Heart right ventricle (tissue), 16 donors: ENCODE results near the gene EYS. TPM values are rescaled to one million over a fixed set of nuclear protein-coding genes. Genes with fewer than 3 reads are reported as not detected.
"Not testable (repeated sequence)": the region's sequence is repeated elsewhere in the genome, so short reads cannot be mapped to it uniquely, and the experiment has no call there.

Experiments used
- ATAC-seq, 8 donors: fragments of 200-7000 bp; cut with Tn5 transposase; one replicate each; pipeline ENCODE4 v1.9.1; 2020; ENCODE audit warnings: mild to moderate bottlenecking in 8 of 8, moderate library complexity in 8 of 8, moderate number of reproducible peaks in 1 of 8
- DNase-seq, 2 donors: peaks; one replicate each; pipeline ENCODE4 v3.0.0-alpha.2; 2020
- H3K27ac ChIP-seq, 10 donors: fragments of 200-600 bp; sonication (generic) in 2 of 10; one replicate each; pipeline versions ENCODE4 v1.5.0 to v1.8.0; 2020 to 2022; ENCODE audit warnings: mild to moderate bottlenecking in 3 of 10
- H3K27me3 ChIP-seq, 7 donors: fragments of 200-600 bp; one replicate each; pipeline ENCODE4 v1.8.0; 2021 to 2022; ENCODE audit warnings: mild to moderate bottlenecking in 2 of 7
- H3K36me3 ChIP-seq, 9 donors: fragments of 200-600 bp; sonication (generic) in 1 of 9; one replicate each; pipeline versions ENCODE4 v1.5.0 to v1.8.0; 2020 to 2022; ENCODE audit warnings: mild to moderate bottlenecking in 2 of 9
- H3K4me1 ChIP-seq, 9 donors: fragments of 200-600 bp; sonication (generic) in 1 of 9; one replicate each; pipeline versions ENCODE4 v1.5.0 to v1.8.0; 2020 to 2022; ENCODE audit warnings: mild to moderate bottlenecking in 4 of 9
- H3K4me3 ChIP-seq, 10 donors: fragments of 200-600 bp; sonication (generic) in 2 of 10; one replicate each; pipeline versions ENCODE4 v1.5.0 to v1.8.0; 2020 to 2022; ENCODE audit warnings: mild to moderate bottlenecking in 7 of 10, moderate library complexity in 2 of 10
- H3K9me3 ChIP-seq, 11 donors: fragments of 200-600 bp in 10 of 11; sonication (generic) in 2 of 11; one replicate each; pipeline versions ENCODE4 v1.5.0 to v1.8.0; 2013 to 2022; ENCODE audit warnings: mild to moderate bottlenecking in 2 of 11, control low read depth in 1 of 11, moderate library complexity in 1 of 11
- CTCF ChIP-seq, 9 donors: fragments of 200-600 bp; sonication (generic) in 2 of 9; IDR thresholded peaks; one replicate each; pipeline versions ENCODE4 v1.5.0 to v1.8.0; 2021 to 2022; ENCODE audit warnings: antibody characterized with exemption in 9 of 9, mild to moderate bottlenecking in 5 of 9, moderate library complexity in 1 of 9
- WGBS, 2 donors: extraction: QIAGEN DNeasy Blood & Tissue Kit; methylation state at CpG; one replicate each; pipeline ENCODE4 v1.1.7; 2013; ENCODE audit warnings: inconsistent platforms in 1 of 2; 5-methylcytosine and 5-hydroxymethylcytosine counted together
- intact Hi-C, 10 donors: fragments of 100-400 bp; cut with DNase I; formaldehyde crosslinking; loops; one replicate each; pipeline versions ENCODE4 v1.11.1 to v1.14.2; 2022
- polyA plus RNA-seq, 2 donors: library from polyadenylated mRNA; stranded (reverse); fragments of 200-250 nt; gene quantifications; one replicate each; pipeline ENCODE4 v1.2.3, GENCODE V29; 2013
- total RNA-seq, 10 donors: library from RNA; stranded (reverse); fragmentation: NEBNext Ultra II Directional in 3 of 10; extraction: Animal tissue kit (Norgen Biotek cat#: 25700) in 3 of 10; gene quantifications; one replicate each; pipeline versions ENCODE4 v1.2.1 to v1.2.4, GENCODE V29; 2021 to 2023
- donor health status: Arrhythmogenic right ventricular cardiomyopathy.
- donor health status: ischemic (EF 13 %, LVEDD 7.1; RV severe dilation, severe dysfunction).
- donor health status: healthy with polysubstance abuse.
- donor health status: DM: no; HTN: yes; CAD: no.
- donor health status: DM: no; HTN: no; CAD: no.
- donor health status: ischemic (EF 25% LVEDD 6.9; RV normal size, moderate dysfunction).
- donor health status: ischemic (EF 25% LVEDD 5.7; RV mildly dilated, moderate dysfunction).
- donor health status: healthy.
- donor health status: DM: yes; HTN: yes; CAD: no.
- donor health status: Ischemic cardiomyopathy.
- donor health status: ischemic (EF 35%, LVEDD 5.7; RV mildly dilated, moderate dysfunction).
- donor health status: nonischemic (EF 11% LVEDD 7.7; RV severe dilation, severe dysfunction).
- donor health status: DM: yes; HTN: yes; CAD: no.
- donor health status: PGD.
- donor health status: ischemic (EF 29% LVEDD 5.4; RV normal size, mild dysfunction).
- donor health status: nonischemic (EF 23%, LVEDD 6.1; RV moderate dilation, normal function).

EYS gene
- total and polyA plus RNA-seq, 12 donors, result 0.02 to 0.40 (median 0.18) TPM; not detected in 8

- H3K36me3 ChIP-seq, result no peaks in the 10 kb centered on the region
- 39 to 50% methylated on average over 2 of the region's 2 CpGs for WGBS, 2 donors
- no peak overlapping the region for H3K27ac ChIP-seq
- H3K9me3 ChIP-seq, result peaks cover 0 to 14% (median 0%) of the 10 kb centered on the region in 11 donors
- ATAC-seq, result no peak
- intact Hi-C loops, result no loop called here
- TF ChIP-seq CTCF (IDR thresholded peaks at IDR 0.05), result no peak
- H3K4me3 ChIP-seq, result no peak overlapping the region
- H3K27me3 ChIP-seq, result no peaks in the 10 kb centered on the region
- no peaks in the 10 kb centered on the region for H3K4me1 ChIP-seq
- no peak for DNase-seq
These were observed 1966.3 kb downstream of the EYS start for GRCh38 chr6:63740709-63741108.

- ATAC-seq (no peak), DNase-seq (no peak)
- no peaks in the 10 kb centered on the region for H3K27me3 ChIP-seq
- H3K9me3 ChIP-seq, result peaks cover 0 to 17% (median 0%) of the 10 kb centered on the region in 11 donors
- TF ChIP-seq CTCF (IDR thresholded peaks at IDR 0.05), result no peak
- H3K4me1 ChIP-seq, result no peaks in the 10 kb centered on the region
- intact Hi-C loops, result no loop called here
- H3K27ac ChIP-seq, result no peak overlapping the region
- H3K4me3 ChIP-seq, result no peak overlapping the region
- no peaks in the 10 kb centered on the region for H3K36me3 ChIP-seq
- WGBS, 2 donors, result 20 to 27% methylated on average over 1 of the region's 1 CpG
These were observed 1967.8 kb downstream of the EYS start for GRCh38 chr6:63739094-63739687.

GRCh38 chr6:63738190-63738589, 1968.8 kb downstream of the EYS start:
- H3K9me3 ChIP-seq, result peaks cover 0 to 17% (median 0%) of the 10 kb centered on the region in 11 donors
- 97 to 100% methylated on average over 2 of the region's 2 CpGs for WGBS, 2 donors
- H3K27me3 ChIP-seq, H3K27ac ChIP-seq, intact Hi-C loops, ATAC-seq, H3K4me3 ChIP-seq, H3K4me1 ChIP-seq, DNase-seq, H3K36me3 ChIP-seq: not testable (repeated sequence)

- no peak for TF ChIP-seq CTCF (IDR thresholded peaks at IDR 0.05)
- peaks cover 0 to 17% (median 0%) of the 10 kb centered on the region in 11 donors for H3K9me3 ChIP-seq
- H3K27ac ChIP-seq, result no peak overlapping the region
- 85 to 88% methylated on average over 3 of the region's 3 CpGs for WGBS, 2 donors
- no peaks in the 10 kb centered on the region for H3K4me1 ChIP-seq
- no peak for DNase-seq
- no peak overlapping the region for H3K4me3 ChIP-seq
- intact Hi-C loops, result no loop called here
- H3K27me3 ChIP-seq, result no peaks in the 10 kb centered on the region
- ATAC-seq, result no peak
- H3K36me3 ChIP-seq, result no peaks in the 10 kb centered on the region
These were observed 1972.1 kb downstream of the EYS start for GRCh38 chr6:63734923-63735322.

GRCh38 chr6:63732336-63732735, 1974.7 kb downstream of the EYS start:
- no peak overlapping the region for H3K27ac ChIP-seq
- ATAC-seq, result no peak

More at GRCh38 chr6:63732336-63732735, 1974.7 kb downstream of the EYS start:
- 95 to 96% methylated on average over 2 of the region's 2 CpGs for WGBS, 2 donors
- TF ChIP-seq CTCF (IDR thresholded peaks at IDR 0.05), result no peak
- H3K9me3 ChIP-seq, result peaks cover 0 to 8% (median 0%) of the 10 kb centered on the region in 11 donors
- no peak overlapping the region for H3K4me3 ChIP-seq
- no peaks in the 10 kb centered on the region for H3K4me1 ChIP-seq
- no peak for DNase-seq
- no peaks in the 10 kb centered on the region for H3K27me3 ChIP-seq
- H3K36me3 ChIP-seq, result no peaks in the 10 kb centered on the region
- intact Hi-C loops, result no loop called here
